Neural cell (in vitro differentiated cells): ENCODE measurements around the gene LPAR3. TPM values are rescaled to one million over a fixed set of nuclear protein-coding genes. Genes with fewer than 3 reads are reported as not detected.

ENCODE experiments used
- H2AFZ ChIP-seq: fragments of 200-600, 300-800 bp; sonication (generic), shearing (Covaris generic); 2 replicates; pipeline ENCODE4 v1.6.0; 2014; ENCODE audit warnings: low read depth, mild to moderate bottlenecking, antibody characterized with exemption, low read length, moderate library complexity
- H3F3A ChIP-seq: fragments of 200-600 bp; shearing (Covaris generic); 2 replicates; pipeline ENCODE4 v1.6.1; 2016; ENCODE audit warnings: mild to moderate bottlenecking, moderate library complexity, mixed read lengths, antibody characterized with exemption, low read length; ENCODE audit not compliant: insufficient read depth, poor library complexity, severe bottlenecking
- H3K27ac ChIP-seq: fragments of 200-600, 300-800 bp; sonication (generic), shearing (Covaris generic); 2 replicates; pipeline ENCODE4 v1.5.1; 2014; ENCODE audit warnings: mild to moderate bottlenecking, low read length, moderate library complexity
- H3K27me3 ChIP-seq: fragments of 300-800, 200-600 bp; sonication (generic), shearing (Covaris generic); 2 replicates; pipeline ENCODE4 v1.6.0; 2014; ENCODE audit warnings: mild to moderate bottlenecking, low read depth, low read length, moderate library complexity; ENCODE audit not compliant: insufficient read depth
- H3K36me3 ChIP-seq: fragments of 300-800, 200-600 bp; sonication (generic), shearing (Covaris generic); 2 replicates; pipeline ENCODE4 v1.5.1; 2014; ENCODE audit warnings: mild to moderate bottlenecking, antibody characterized with exemption, low read length, moderate library complexity; ENCODE audit not compliant: insufficient read depth
- H3K4me2 ChIP-seq: fragments of 300-800, 200-600 bp; sonication (generic), shearing (Covaris generic); 2 replicates; pipeline ENCODE4 v1.6.0; 2014; ENCODE audit warnings: mild to moderate bottlenecking, low read length
- H3K4me3 ChIP-seq: fragments of 300-800, 200-600 bp; sonication (generic), shearing (Covaris generic); 2 replicates; pipeline ENCODE4 v1.5.1; 2014; ENCODE audit warnings: mild to moderate bottlenecking, low read length, moderate library complexity
- H3K79me2 ChIP-seq: fragments of 200-600 bp; shearing (Covaris generic); replicated peaks from 2 replicates; pipeline ENCODE4 v1.6.0; 2014; ENCODE audit warnings: mild to moderate bottlenecking, low read length, moderate library complexity; ENCODE audit not compliant: insufficient read depth
- H3K9ac ChIP-seq: fragments of 300-800, 200-600 bp; sonication (generic), shearing (Covaris generic); 2 replicates; pipeline ENCODE4 v1.6.1; 2016; ENCODE audit warnings: mild to moderate bottlenecking, low read length, mixed read lengths
- H3K9me2 ChIP-seq: fragments of 200-600 bp; shearing (Covaris generic); 2 replicates; pipeline ENCODE4 v1.6.1; 2016; ENCODE audit warnings: mild to moderate bottlenecking, low read length, mixed read lengths; ENCODE audit not compliant: insufficient read depth
- H3K9me3 ChIP-seq: fragments of 200-600, 300-800 bp; sonication (generic), shearing (Covaris generic); 2 replicates; pipeline ENCODE4 v1.6.1; 2016; ENCODE audit warnings: mild to moderate bottlenecking, mixed run types, low read length, moderate library complexity, mixed read lengths
- H4K20me1 ChIP-seq: fragments of 200-600 bp; shearing (Covaris generic); 2 replicates; pipeline ENCODE4 v1.6.1; 2016; ENCODE audit warnings: mild to moderate bottlenecking, mixed run types; ENCODE audit not compliant: insufficient read depth
- CTCF ChIP-seq: fragments of 450-650 bp; IDR thresholded peaks from 2 replicates; pipeline ENCODE4 v1.5.1; 2014; ENCODE audit warnings: antibody characterized with exemption, mild to moderate bottlenecking, moderate library complexity; ENCODE audit not compliant: poor library complexity, severe bottlenecking
- EP300 ChIP-seq: fragments of 450-650 bp; conservative IDR thresholded peaks from 2 replicates; pipeline ENCODE4 v1.6.1; 2014; ENCODE audit warnings: antibody characterized with exemption, mild to moderate bottlenecking, moderate library complexity; ENCODE audit not compliant: poor library complexity, severe bottlenecking
- EZH2 ChIP-seq: fragments of 200-600, 300-800 bp; shearing (Covaris generic), sonication (generic); IDR thresholded peaks from 2 replicates; pipeline ENCODE4 v1.6.1; 2014; ENCODE audit warnings: antibody characterized with exemption, low read length, borderline replicate concordance, mild to moderate bottlenecking; ENCODE audit not compliant: insufficient read depth, poor library complexity, severe bottlenecking
- MXI1 ChIP-seq: fragments of 450-650 bp; conservative IDR thresholded peaks from 2 replicates; pipeline ENCODE4 v1.6.1; 2014; ENCODE audit warnings: antibody characterized with exemption, mild to moderate bottlenecking; ENCODE audit not compliant: poor library complexity, severe bottlenecking
- POLR2AphosphoS5 ChIP-seq: IDR thresholded peaks from 2 replicates; pipeline ENCODE4 v1.6.1; 2012
- RAD21 ChIP-seq: fragments of 450-650 bp; conservative IDR thresholded peaks from 2 replicates; pipeline ENCODE4 v1.6.1; 2014; ENCODE audit warnings: antibody characterized with exemption, mild to moderate bottlenecking, moderate library complexity
- REST ChIP-seq: IDR thresholded peaks from 2 replicates; pipeline ENCODE4 v1.6.1; 2012; ENCODE audit warnings: borderline replicate concordance
- SMC3 ChIP-seq: fragments of 450-650 bp; conservative IDR thresholded peaks from 2 replicates; pipeline ENCODE4 v1.6.1; 2014; ENCODE audit warnings: antibody characterized with exemption, mild to moderate bottlenecking, moderate library complexity; ENCODE audit not compliant: poor library complexity
- TAF1 ChIP-seq: IDR thresholded peaks from 2 replicates; pipeline ENCODE4 v1.6.1; 2012; ENCODE audit warnings: low read depth
- polyA plus RNA-seq: library from polyadenylated mRNA; depleted of rRNA; stranded (reverse); fragments of >200 nt; gene quantifications from 2 replicates; pipeline ENCODE4 v1.2.3, GENCODE V29; 2014

Gene LPAR3
- polyA plus RNA-seq, 1 donor from 2014 or later: not detected

GRCh38 chr1:84823991-84824390 is 69.0 kb downstream of the LPAR3 start:
- Histone ChIP-seq H3K4me2 (no peak overlapping the region), H3K27ac (no peak overlapping the region), H3K9me3 (no peaks in the 10 kb centered on the region), H3K27me3 (no peaks in the 10 kb centered on the region), H2AFZ (no peak overlapping the region), H4K20me1 (no peaks in the 10 kb centered on the region), H3F3A (no peaks in the 10 kb centered on the region), H3K79me2 (no peaks in the 10 kb centered on the region), H3K4me3 (no peak overlapping the region), H3K9me2 (no peaks in the 10 kb centered on the region), H3K36me3 (no peaks in the 10 kb centered on the region), H3K9ac (no peak overlapping the region)
- TF ChIP-seq MXI1 (no peak), POLR2AphosphoS5 (no peak), REST (no peak), RAD21 (no peak), EP300 (no peak), CTCF (no peak), TAF1 (no peak), EZH2 (no peak), SMC3 (no peak)

- Histone ChIP-seq H3K4me3 (no peak overlapping the region), H2AFZ (no peak overlapping the region), H3K9me2 (no peaks in the 10 kb centered on the region), H3K27ac (no peak overlapping the region), H3K4me2 (no peak overlapping the region), H3K79me2 (no peaks in the 10 kb centered on the region), H3F3A (no peaks in the 10 kb centered on the region), H3K9ac (no peak overlapping the region), H4K20me1 (no peaks in the 10 kb centered on the region), H3K27me3 (no peaks in the 10 kb centered on the region), H3K9me3 (no peaks in the 10 kb centered on the region), H3K36me3 (no peaks in the 10 kb centered on the region)
- TF ChIP-seq MXI1 (no peak), RAD21 (no peak), REST (no peak), EP300 (no peak), POLR2AphosphoS5 (no peak), TAF1 (no peak), SMC3 (no peak)
Measured at GRCh38 chr1:84823511-84823910, 69.5 kb downstream of the LPAR3 start.
